Measurements from ENCODE around the gene HRAS. TPM values are rescaled to one million over a fixed set of nuclear protein-coding genes. Genes with fewer than 3 reads are reported as not detected.

HRAS gene
- total and polyA plus RNA-seq, 2 of the 13 experiments (the other 11 are each of a cell fraction or from before 2014, with no cell fraction given), result 32.9 to 50.0 TPM

GRCh38 chr11:536841-537621 lies 1.7 kb upstream of the HRAS start, which contains the start of gene LRRC56 (continued):
- TF ChIP-seq ZGPAT (CRISPR knock-in tag; IDR thresholded peaks at IDR 0.05), result peak; percentile 65; the same call in 1 of the 2 replicates
- no peak for TF ChIP-seq CEBPZ (IDR thresholded peaks at IDR 0.05; ENCODE audit: low read length)
- 0 out of 2 replicates have a peak, but pooled peaks have one; percentile 19 for TF ChIP-seq PHF21A (CRISPR knock-in tag; IDR thresholded peaks at IDR 0.05)
- TF ChIP-seq ZNF766 (CRISPR knock-in tag; IDR thresholded peaks at IDR 0.05; ENCODE audit: borderline replicate concordance), result no peak
- TF ChIP-seq, protein P1, sequence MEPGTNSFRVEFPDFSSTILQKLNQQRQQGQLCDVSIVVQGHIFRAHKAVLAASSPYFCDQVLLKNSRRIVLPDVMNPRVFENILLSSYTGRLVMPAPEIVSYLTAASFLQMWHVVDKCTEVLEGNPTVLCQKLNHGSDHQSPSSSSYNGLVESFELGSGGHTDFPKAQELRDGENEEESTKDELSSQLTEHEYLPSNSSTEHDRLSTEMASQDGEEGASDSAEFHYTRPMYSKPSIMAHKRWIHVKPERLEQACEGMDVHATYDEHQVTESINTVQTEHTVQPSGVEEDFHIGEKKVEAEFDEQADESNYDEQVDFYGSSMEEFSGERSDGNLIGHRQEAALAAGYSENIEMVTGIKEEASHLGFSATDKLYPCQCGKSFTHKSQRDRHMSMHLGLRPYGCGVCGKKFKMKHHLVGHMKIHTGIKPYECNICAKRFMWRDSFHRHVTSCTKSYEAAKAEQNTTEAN (CRISPR knock-in tag; conservative IDR thresholded peaks at IDR 0.05), result no peak
- TF ChIP-seq KLF16 (CRISPR knock-in tag; IDR thresholded peaks at IDR 0.05), result peak in 1 of 2 experiments; percentile 56; a peak in 1 of 4 replicates
- no peak for TF ChIP-seq ELF4 (CRISPR knock-in tag; IDR thresholded peaks at IDR 0.05; ENCODE audit: borderline replicate concordance)
- no peak for TF ChIP-seq POLR2G (IDR thresholded peaks at IDR 0.05; ENCODE audit: low read depth, low read length)
- TF ChIP-seq, protein P2, sequence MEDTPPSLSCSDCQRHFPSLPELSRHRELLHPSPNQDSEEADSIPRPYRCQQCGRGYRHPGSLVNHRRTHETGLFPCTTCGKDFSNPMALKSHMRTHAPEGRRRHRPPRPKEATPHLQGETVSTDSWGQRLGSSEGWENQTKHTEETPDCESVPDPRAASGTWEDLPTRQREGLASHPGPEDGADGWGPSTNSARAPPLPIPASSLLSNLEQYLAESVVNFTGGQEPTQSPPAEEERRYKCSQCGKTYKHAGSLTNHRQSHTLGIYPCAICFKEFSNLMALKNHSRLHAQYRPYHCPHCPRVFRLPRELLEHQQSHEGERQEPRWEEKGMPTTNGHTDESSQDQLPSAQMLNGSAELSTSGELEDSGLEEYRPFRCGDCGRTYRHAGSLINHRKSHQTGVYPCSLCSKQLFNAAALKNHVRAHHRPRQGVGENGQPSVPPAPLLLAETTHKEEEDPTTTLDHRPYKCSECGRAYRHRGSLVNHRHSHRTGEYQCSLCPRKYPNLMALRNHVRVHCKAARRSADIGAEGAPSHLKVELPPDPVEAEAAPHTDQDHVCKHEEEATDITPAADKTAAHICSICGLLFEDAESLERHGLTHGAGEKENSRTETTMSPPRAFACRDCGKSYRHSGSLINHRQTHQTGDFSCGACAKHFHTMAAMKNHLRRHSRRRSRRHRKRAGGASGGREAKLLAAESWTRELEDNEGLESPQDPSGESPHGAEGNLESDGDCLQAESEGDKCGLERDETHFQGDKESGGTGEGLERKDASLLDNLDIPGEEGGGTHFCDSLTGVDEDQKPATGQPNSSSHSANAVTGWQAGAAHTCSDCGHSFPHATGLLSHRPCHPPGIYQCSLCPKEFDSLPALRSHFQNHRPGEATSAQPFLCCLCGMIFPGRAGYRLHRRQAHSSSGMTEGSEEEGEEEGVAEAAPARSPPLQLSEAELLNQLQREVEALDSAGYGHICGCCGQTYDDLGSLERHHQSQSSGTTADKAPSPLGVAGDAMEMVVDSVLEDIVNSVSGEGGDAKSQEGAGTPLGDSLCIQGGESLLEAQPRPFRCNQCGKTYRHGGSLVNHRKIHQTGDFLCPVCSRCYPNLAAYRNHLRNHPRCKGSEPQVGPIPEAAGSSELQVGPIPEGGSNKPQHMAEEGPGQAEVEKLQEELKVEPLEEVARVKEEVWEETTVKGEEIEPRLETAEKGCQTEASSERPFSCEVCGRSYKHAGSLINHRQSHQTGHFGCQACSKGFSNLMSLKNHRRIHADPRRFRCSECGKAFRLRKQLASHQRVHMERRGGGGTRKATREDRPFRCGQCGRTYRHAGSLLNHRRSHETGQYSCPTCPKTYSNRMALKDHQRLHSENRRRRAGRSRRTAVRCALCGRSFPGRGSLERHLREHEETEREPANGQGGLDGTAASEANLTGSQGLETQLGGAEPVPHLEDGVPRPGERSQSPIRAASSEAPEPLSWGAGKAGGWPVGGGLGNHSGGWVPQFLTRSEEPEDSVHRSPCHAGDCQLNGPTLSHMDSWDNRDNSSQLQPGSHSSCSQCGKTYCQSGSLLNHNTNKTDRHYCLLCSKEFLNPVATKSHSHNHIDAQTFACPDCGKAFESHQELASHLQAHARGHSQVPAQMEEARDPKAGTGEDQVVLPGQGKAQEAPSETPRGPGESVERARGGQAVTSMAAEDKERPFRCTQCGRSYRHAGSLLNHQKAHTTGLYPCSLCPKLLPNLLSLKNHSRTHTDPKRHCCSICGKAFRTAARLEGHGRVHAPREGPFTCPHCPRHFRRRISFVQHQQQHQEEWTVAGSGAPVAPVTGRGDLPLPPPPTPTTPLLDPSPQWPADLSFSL (CRISPR knock-in tag; IDR thresholded peaks at IDR 0.05), result no peak
- 0 out of 2 replicates have a peak, but pooled peaks have one; percentile 13 for TF ChIP-seq FOXO1 (CRISPR knock-in tag; IDR thresholded peaks at IDR 0.05)
- no peak for TF ChIP-seq ZNF292 (CRISPR knock-in tag; IDR thresholded peaks at IDR 0.05; ENCODE audit: borderline replicate concordance, low read depth)
- TF ChIP-seq TFAP4 (IDR thresholded peaks at IDR 0.05; ENCODE audit: borderline replicate concordance, low read depth), result peak; percentile 23; the same call in 1 of the 2 replicates
- TF ChIP-seq TOE1 (CRISPR knock-in tag; IDR thresholded peaks at IDR 0.05), result no peak
- no peak for TF ChIP-seq RBFOX2 (IDR thresholded peaks at IDR 0.05; ENCODE audit: low read depth, low read length)
